Hindlimb muscle (tissue), 1 donor: ENCODE data around the gene ADRA2C. TPM values are rescaled to one million over a fixed set of nuclear protein-coding genes. Genes with fewer than 3 reads are reported as not detected.

Experiments
- DNase-seq: peaks from one replicate; pipeline ENCODE4 v3.0.0-alpha.2; 2013
- polyA plus RNA-seq: library from polyadenylated mRNA; unstranded; fragments of 120-200 nt; gene quantifications from one replicate; pipeline ENCODE4 v1.2.1, GENCODE V29; 2013; ENCODE audit not compliant: insufficient read length

ADRA2C gene
- polyA plus RNA-seq, 1 donor: 3.4 TPM

- no peak for DNase-seq
Measured at GRCh38 chr4:3733195-3733594, 33.0 kb upstream of the ADRA2C start.

GRCh38 chr4:3735196-3735595 is 31.0 kb upstream of the ADRA2C start:
- no peak for DNase-seq

GRCh38 chr4:3736290-3736689 is 29.9 kb upstream of the ADRA2C start:
- no peak for DNase-seq

- no peak for DNase-seq
Measured at GRCh38 chr4:3736806-3737205, 29.4 kb upstream of the ADRA2C start.

- DNase-seq: no peak
Measured at GRCh38 chr4:3739577-3739976, 26.6 kb upstream of the ADRA2C start.

- DNase-seq: no peak
Measured at GRCh38 chr4:3740256-3740655, 25.9 kb upstream of the ADRA2C start.

GRCh38 chr4:3741217-3742011 is 24.8 kb upstream of the ADRA2C start:
- no peak for DNase-seq

- DNase-seq: no peak
Measured at GRCh38 chr4:3742610-3743009, 23.6 kb upstream of the ADRA2C start.

GRCh38 chr4:3744232-3744631 is 22.0 kb upstream of the ADRA2C start:
- no peak for DNase-seq

- DNase-seq: no peak
Measured at GRCh38 chr4:3744901-3745300, 21.3 kb upstream of the ADRA2C start.

- no peak for DNase-seq
Measured at GRCh38 chr4:3745886-3746656, 20.1 kb upstream of the ADRA2C start.

- no peak for DNase-seq
Measured at GRCh38 chr4:3746701-3747580, 19.2 kb upstream of the ADRA2C start.

- DNase-seq: no peak
Measured at GRCh38 chr4:3747581-3747904, 18.6 kb upstream of the ADRA2C start.

GRCh38 chr4:3748136-3748898 is 17.9 kb upstream of the ADRA2C start:
- DNase-seq: no peak

- DNase-seq: no peak
Measured at GRCh38 chr4:3749081-3749480, 17.1 kb upstream of the ADRA2C start.

- no peak for DNase-seq
Measured at GRCh38 chr4:3750334-3750733, 15.9 kb upstream of the ADRA2C start.

GRCh38 chr4:3752022-3752421 is 14.2 kb upstream of the ADRA2C start:
- DNase-seq: no peak

GRCh38 chr4:3753726-3754412 is 12.3 kb upstream of the ADRA2C start:
- DNase-seq: no peak

- no peak for DNase-seq
Measured at GRCh38 chr4:3756343-3757059, 9.7 kb upstream of the ADRA2C start.

- no peak for DNase-seq
Measured at GRCh38 chr4:3759236-3759635, 6.9 kb upstream of the ADRA2C start.

- DNase-seq: no peak
Measured at GRCh38 chr4:3760346-3760745, 5.8 kb upstream of the ADRA2C start.
